ENCODE results near the gene BCAM. TPM values are rescaled to one million over a fixed set of nuclear protein-coding genes. Genes with fewer than 3 reads are reported as not detected.

Gene BCAM
- total and polyA plus RNA-seq, 2 of the 4 experiments (the other 2 are of a cell fraction), result 2.3 to 35.7 TPM

- POLR2A ChIA-PET (ENCODE audit: unreplicated experiment), result interaction anchor here (0.6 kb wide), 1 partner anchor 20 kb away, joined by 6 read pairs; no protein-coding TSS in a partner anchor
- BruUV-seq (replicated peaks), result no TSS peak
- peak overlapping the region; percentile 90 for H4K91ac ChIP-seq (ENCODE audit: insufficient read depth, low read depth, low read length)
Observed at GRCh38 chr19:44776402-44777096, 32.4 kb upstream of the BCAM start.

More at GRCh38 chr19:44776402-44777096, 32.4 kb upstream of the BCAM start:
- H3K4me1 ChIP-seq (ENCODE audit: control insufficient read depth, insufficient read depth, low read length), result peaks cover 12% of the 10 kb centered on the region
- no peak overlapping the region for H3K4me2 ChIP-seq (ENCODE audit: low read depth, low read length)
- 83% methylated on average over 9 of the region's 23 CpGs; no CpG with 5 or more reads in 1 of the 2 experiments for WGBS, 2 experiments (ENCODE audit: extremely low coverage in 2 of 2, insufficient read length in 1 of 2)
- no peak overlapping the region for H3K18ac ChIP-seq (ENCODE audit: low read depth, low read length)
- no peaks in the 10 kb centered on the region for H3K27me3 ChIP-seq (ENCODE audit: control insufficient read depth, insufficient read depth, low read length)
- peaks cover 15% of the 10 kb centered on the region for H3K9me1 ChIP-seq (ENCODE audit: insufficient read depth, low read length)
- H4K20me1 ChIP-seq (ENCODE audit: insufficient read depth, low read length), result no peaks in the 10 kb centered on the region
- dilution Hi-C loops (cut with HindIII; ENCODE audit: low sequenced_read_pairs, unreplicated experiment) (no loop called here), in situ Hi-C loops (cut with MboI; ENCODE audit: low sequenced_read_pairs) (loop anchor here (25.0 kb wide), 1 partner anchor 214 kb away; no protein-coding TSS in a partner anchor), intact Hi-C loops (cut with micrococcal nuclease) (no loop called here)
- peak overlapping the region; percentile 86 for H2BK120ac ChIP-seq (ENCODE audit: low read depth, low read length)
- no peak overlapping the region for H3K56ac ChIP-seq (ENCODE audit: extremely low read depth, insufficient read depth, low read length)
- CTCF ChIA-PET, result no interaction called here
- H3K9ac ChIP-seq (ENCODE audit: low read depth, low read length), result no peak overlapping the region
- peak overlapping the region; percentile 37; the same call in 1 of the 2 replicates for H3K14ac ChIP-seq (replicated peaks; ENCODE audit: low read depth, low read length)
- no peaks in the 10 kb centered on the region; a peak in 1 of 4 replicates for H3K79me1 ChIP-seq (ENCODE audit: low read depth in 1 of 2, low read length in 2 of 2)
- no peak overlapping the region for H3K4me3 ChIP-seq (ENCODE audit: insufficient read depth, low read depth, low read length)
- H3K9me3 ChIP-seq (ENCODE audit: control insufficient read depth, insufficient read depth, low read length), result no peaks in the 10 kb centered on the region
- no peak overlapping the region for H3K23ac ChIP-seq (ENCODE audit: low read depth, low read length)
- H4K8ac ChIP-seq (ENCODE audit: low read depth in 2 of 2, low read length in 2 of 2), result peak overlapping the region; percentile 81; a peak in 2 of 4 replicates
- DNase-seq, result no peak
- H2BK20ac ChIP-seq (ENCODE audit: low read depth, low read length), result peak overlapping the region; percentile 75
- H4K5ac ChIP-seq (ENCODE audit: low read depth, low read length), result no peak overlapping the region
- ATAC-seq (ENCODE audit: low read depth), result no peak
- H3K27ac ChIP-seq (ENCODE audit: insufficient read depth, low read length), result no peak overlapping the region; the same call in 1 of the 2 replicates
- H2BK5ac ChIP-seq (ENCODE audit: low read depth, low read length, poor library complexity, severe bottlenecking), result peak overlapping the region; percentile 37
- peak overlapping the region; percentile 88 for H3K4ac ChIP-seq (ENCODE audit: low read depth, low read length)
- peak overlapping the region; percentile 94 for H2AK5ac ChIP-seq (ENCODE audit: low read depth, low read length)
- TF ChIP-seq NFE2L2 (IDR thresholded peaks at IDR 0.05; ENCODE audit: low read depth, low read length) (no peak), MAFK (IDR thresholded peaks at IDR 0.05; ENCODE audit: low read depth, low read length) (no peak), POLR2A (IDR thresholded peaks at IDR 0.05; ENCODE audit: low read depth, low read length) (no peak), RFX5 (IDR thresholded peaks at IDR 0.05; ENCODE audit: low read depth, low read length) (no peak), SMC3 (IDR thresholded peaks at IDR 0.05; ENCODE audit: low read depth, low read length) (no peak)
- peak overlapping the region; percentile 95; the same call in 2 of the 3 replicates for H2BK15ac ChIP-seq (ENCODE audit: low read depth, low read length)
- H2AK9ac ChIP-seq (replicated peaks; ENCODE audit: low read depth, low read length, poor library complexity), result no peak overlapping the region
- peak overlapping the region; percentile 34 for H2AFZ ChIP-seq (replicated peaks; ENCODE audit: low read length, poor library complexity)
- H3K36me3 ChIP-seq (ENCODE audit: control insufficient read depth, insufficient read depth, low read length), result no peaks in the 10 kb centered on the region
